HepG2 (cell line): ENCODE data around the gene ZNF597. TPM values are rescaled to one million over a fixed set of nuclear protein-coding genes. Genes with fewer than 3 reads are reported as not detected.

ENCODE experiments used
- ATAC-seq: fragments of 200-7000 bp; cut with Tn5 transposase; 3 replicates; pipeline ENCODE4 v1.9.1; 2020; ENCODE audit warnings: mild to moderate bottlenecking, moderate library complexity
- BruUV-seq: library from RNA; stranded (reverse); fragments of 400-500 nt; replicated peaks from 2 replicates; lab custom pipeline; 2021; lab: Mats Ljungman, UMichigan
- CTCF ChIA-PET: fragments of 300-600 bp; formaldehyde crosslinking; extraction: SDS; loops from one replicate; lab custom pipeline; 2021; ENCODE audit warnings: low total read pairs, inconsistent platforms, low intra/inter-chr PET ratio; lab: Yijun Ruan, JAX
- POLR2A ChIA-PET: fragments of 350-600 bp; sonication (Branson Sonifier 250); formaldehyde crosslinking; loops from one replicate; lab custom pipeline; 2020; ENCODE audit warnings: antibody characterized with exemption, inconsistent platforms; lab: Yijun Ruan, JAX
- DNase-seq: peaks from one replicate; pipeline ENCODE4 v3.0.0-alpha.2; 2015; ENCODE audit warnings: low spot score
- FAIRE-seq: peaks from 3 replicates; lab custom pipeline; 2011; peaks lifted over from hg19 to GRCh38; lab: Jason Lieb, UNC
- H2AFZ ChIP-seq: one replicate; pipeline ENCODE4 v1.6.1; 2011; ENCODE audit warnings: low read length, inconsistent platforms
- H3K27ac ChIP-seq: fragments of 300-600 bp; 3 replicates; pipeline ENCODE4 v1.8.0; 2011; ENCODE audit warnings: mixed run types, mild to moderate bottlenecking, mixed read lengths, low read length, inconsistent platforms; ENCODE audit not compliant: insufficient read depth; ENCODE audit errors: extremely low read length
- H3K27me3 ChIP-seq, 2 experiments: fragments of 200-600 bp in 1 of 2; 2 replicates in 1 of 2; 3 replicates in 1 of 2; pipeline versions ENCODE4 v1.6.0 to v1.8.0; 2011; ENCODE audit warnings: low read length in 2 of 2, mild to moderate bottlenecking in 2 of 2, moderate library complexity in 2 of 2, inconsistent platforms in 1 of 2; ENCODE audit not compliant: insufficient read depth in 2 of 2, control insufficient read depth in 1 of 2
- H3K36me3 ChIP-seq, 2 experiments: fragments of 200-600 bp in 1 of 2; replicated peaks in 1 of 2; 2 replicates in 1 of 2; 3 replicates in 1 of 2; pipeline versions ENCODE4 v1.5.1 to v1.8.0; 2011; ENCODE audit warnings: low read length in 2 of 2, inconsistent platforms in 1 of 2; ENCODE audit not compliant: insufficient read depth in 2 of 2, control insufficient read depth in 1 of 2
- H3K4me1 ChIP-seq: 2 replicates; pipeline ENCODE4 v1.5.1; 2012; ENCODE audit warnings: low read length, inconsistent platforms; ENCODE audit not compliant: insufficient read depth
- H3K4me2 ChIP-seq: 2 replicates; pipeline ENCODE4 v1.6.0; 2011; ENCODE audit warnings: low read depth, low read length, inconsistent platforms
- H3K4me3 ChIP-seq, 3 experiments: fragments of 200-600 bp in 1 of 3; sonication (generic), shearing (Covaris generic) in 1 of 3; replicated peaks in 1 of 3; 2 replicates each; pipeline ENCODE4 v1.5.1; 2011 to 2016; ENCODE audit warnings: low read length in 3 of 3, inconsistent platforms in 2 of 3, low read depth in 2 of 3, mild to moderate bottlenecking in 2 of 3, control low read depth in 1 of 3, mixed read lengths in 1 of 3; ENCODE audit not compliant: insufficient read depth in 1 of 3
- H3K79me2 ChIP-seq: one replicate; pipeline ENCODE4 v1.6.1; 2011; ENCODE audit warnings: low read length, inconsistent platforms; ENCODE audit not compliant: insufficient read depth
- H3K9ac ChIP-seq: 2 replicates; pipeline ENCODE4 v1.6.0; 2011; ENCODE audit warnings: mild to moderate bottlenecking, low read depth, low read length, inconsistent platforms; ENCODE audit not compliant: insufficient read depth
- H3K9me3 ChIP-seq: 2 replicates; pipeline ENCODE4 v1.5.1; 2012; ENCODE audit warnings: mild to moderate bottlenecking, low read length
- H4K20me1 ChIP-seq: 2 replicates; pipeline ENCODE4 v1.6.0; 2011; ENCODE audit warnings: inconsistent platforms, mild to moderate bottlenecking, low read length, moderate library complexity; ENCODE audit not compliant: insufficient read depth
- ATAD3A ChIP-seq: sonication (generic); formaldehyde crosslinking; IDR thresholded peaks from 2 replicates; pipeline ENCODE4 v1.4.0; 2020; ENCODE audit warnings: missing genetic modification reagents
- ETV6 ChIP-seq: sonication (generic); formaldehyde crosslinking; conservative IDR thresholded peaks from 2 replicates; pipeline ENCODE4 v1.4.0; 2020; ENCODE audit warnings: missing genetic modification reagents
- GATAD2A ChIP-seq: IDR thresholded peaks from 2 replicates; pipeline ENCODE4 v1.6.1; 2016
- GLMP ChIP-seq: sonication (generic); formaldehyde crosslinking; IDR thresholded peaks from 2 replicates; pipeline ENCODE4 v1.9.0; 2021; ENCODE audit warnings: missing genetic modification reagents, mild to moderate bottlenecking, borderline replicate concordance
- HNRNPLL ChIP-seq: fragments of 200-400 bp; formaldehyde crosslinking; IDR thresholded peaks from 2 replicates; pipeline ENCODE4 v1.6.1; 2017; ENCODE audit warnings: mild to moderate bottlenecking, low read depth, low read length; ENCODE audit not compliant: poor library complexity, severe bottlenecking
- MAFF ChIP-seq: IDR thresholded peaks from 2 replicates; pipeline ENCODE4 v1.6.1; 2011; ENCODE audit warnings: low read depth, low read length, improper control_type of control experiment
- MED1 ChIP-seq: sonication (generic); formaldehyde crosslinking; IDR thresholded peaks from 2 replicates; pipeline ENCODE4 v1.4.0; 2020; ENCODE audit warnings: missing genetic modification reagents
- MED8 ChIP-seq: sonication (generic); formaldehyde crosslinking; IDR thresholded peaks from 2 replicates; pipeline ENCODE4 v1.8.1; 2023; ENCODE audit warnings: mild to moderate bottlenecking, missing genetic modification reagents; ENCODE audit not compliant: insufficient replicate concordance
- NFATC3 ChIP-seq: sonication (generic); formaldehyde crosslinking; IDR thresholded peaks from 2 replicates; pipeline ENCODE4 v1.5.1; 2020; ENCODE audit warnings: mild to moderate bottlenecking, missing genetic modification reagents
- RNF219 ChIP-seq: sonication (generic); formaldehyde crosslinking; IDR thresholded peaks from 2 replicates; pipeline ENCODE4 v1.5.0; 2020; ENCODE audit warnings: mild to moderate bottlenecking, missing genetic modification reagents
- ZMYM3 ChIP-seq: sonication (generic); formaldehyde crosslinking; IDR thresholded peaks from 2 replicates; pipeline ENCODE4 v1.5.1; 2020; ENCODE audit warnings: mild to moderate bottlenecking, missing genetic modification reagents
- ZNF207 ChIP-seq: fragments of 450-650 bp; IDR thresholded peaks from 2 replicates; pipeline ENCODE4 v1.6.1; 2016; ENCODE audit warnings: antibody characterized with exemption, borderline replicate concordance
- ZNF264 ChIP-seq: sonication (generic); formaldehyde crosslinking; IDR thresholded peaks from 2 replicates; pipeline ENCODE4 v1.4.0; 2020; ENCODE audit warnings: missing genetic modification reagents
- ZNF296 ChIP-seq: sonication (generic); formaldehyde crosslinking; conservative IDR thresholded peaks from 2 replicates; pipeline ENCODE4 v1.5.0; 2020; ENCODE audit warnings: mild to moderate bottlenecking, missing genetic modification reagents
- ZNF335 ChIP-seq: sonication (generic); formaldehyde crosslinking; IDR thresholded peaks from 2 replicates; pipeline ENCODE4 v1.4.0; 2020; ENCODE audit warnings: missing genetic modification reagents
- ZNF501 ChIP-seq: sonication (generic); formaldehyde crosslinking; IDR thresholded peaks from 2 replicates; pipeline ENCODE4 v1.5.1; 2020; ENCODE audit warnings: mild to moderate bottlenecking, moderate library complexity, missing genetic modification reagents
- ZNF552 ChIP-seq: sonication (generic); formaldehyde crosslinking; IDR thresholded peaks from 2 replicates; pipeline ENCODE4 v1.9.0; 2022; ENCODE audit warnings: missing genetic modification reagents, mild to moderate bottlenecking, borderline replicate concordance
- ZZZ3 ChIP-seq: sonication (generic); formaldehyde crosslinking; IDR thresholded peaks from 2 replicates; pipeline ENCODE4 v1.4.0; 2020; ENCODE audit warnings: missing genetic modification reagents, mild to moderate bottlenecking, borderline replicate concordance
- WGBS: methylation state at CpG from one replicate; pipeline ENCODE4 v1.1.6; 2017; ENCODE audit warnings: low lambda C conversion rate; 5-methylcytosine and 5-hydroxymethylcytosine counted together
- in situ Hi-C: cut with HindIII; loops from 2 replicates; pipeline ENCODE4 v1.10.0; 2017; ENCODE audit warnings: low pct_unique_long_range_greater_than_20kb; ENCODE audit not compliant: extremely low pct_ligation_motif_present
- intact Hi-C: fragments of 100-400 bp; cut with micrococcal nuclease; formaldehyde crosslinking; loops from one replicate; pipeline ENCODE4 v1.10.0; 2022; ENCODE audit not compliant: unreplicated experiment
- polyA plus RNA-seq, 8 experiments: library from polyadenylated mRNA; depleted of rRNA in 3 of 8; stranded (reverse) in 7 of 8; unstranded in 1 of 8; fragments of >200 nt; fragmentation: Illumina TruSeq in 4 of 8; extraction: Trizol in 4 of 8; gene quantifications; 2 replicates each; pipeline versions ENCODE4 v1.2.1 to v1.2.3, GENCODE V29; 2011 to 2016; ENCODE audit warnings: low read depth in 4 of 8, missing spikeins in 1 of 8, mixed read lengths in 1 of 8; ENCODE audit not compliant: insufficient read depth in 1 of 8
- total RNA-seq, 5 experiments: library from RNA; depleted of rRNA; stranded (reverse); fragments of >200 nt; fragmentation: Illumina TruSeq; extraction: Trizol; gene quantifications; 2 replicates each; pipeline ENCODE4 v1.2.3, GENCODE V29; 2016; ENCODE audit warnings: low read depth in 1 of 5
- TF ChIP-seq, protein P1 (sequence below): IDR thresholded peaks from 2 replicates; pipeline ENCODE4 v1.6.1; 2016; ENCODE audit warnings: missing compliant biosample characterization, missing genetic modification reagents, borderline replicate concordance
- TF ChIP-seq, protein P2 (sequence below): sonication (generic); formaldehyde crosslinking; IDR thresholded peaks from 2 replicates; pipeline ENCODE4 v1.5.0; 2020; ENCODE audit warnings: missing genetic modification reagents

Gene ZNF597
- total and polyA plus RNA-seq, 2 of the 13 experiments (the other 11 are each of a cell fraction or from before 2014, with no cell fraction given), result 1.3 to 2.4 TPM

DNA sequence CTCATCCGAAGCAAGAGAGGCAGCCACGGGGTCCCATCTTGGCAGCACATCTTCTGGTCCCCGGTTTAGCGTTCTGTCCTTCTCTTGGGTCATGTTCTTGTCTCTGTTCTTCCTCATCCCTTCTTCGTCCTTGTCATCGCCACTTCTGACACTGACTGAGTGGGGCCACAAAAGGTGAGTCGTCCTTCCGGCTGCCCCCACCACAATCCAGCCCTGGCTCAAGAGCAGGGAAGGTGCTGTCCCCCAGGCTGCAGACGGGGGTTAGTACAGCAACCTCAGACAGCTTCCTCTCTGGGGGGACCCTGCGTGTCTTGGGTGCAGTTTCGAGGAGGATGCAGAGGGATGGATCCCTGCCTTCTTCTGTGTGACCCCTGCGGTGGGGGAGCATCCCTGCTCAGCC lies 22.0 kb upstream of the ZNF597 start (continued):
- TF ChIP-seq MED8, result no peak
- no peak for TF ChIP-seq ZNF207
- no peak for TF ChIP-seq ZNF264 (CRISPR knock-in tag)
- no peak for TF ChIP-seq ATAD3A (CRISPR knock-in tag)
- TF ChIP-seq MED1 (CRISPR knock-in tag), result no peak
- TF ChIP-seq HNRNPLL, result no peak
- TF ChIP-seq ZMYM3 (CRISPR knock-in tag), result no peak
- no peak for TF ChIP-seq NFATC3
- TF ChIP-seq, protein P1, sequence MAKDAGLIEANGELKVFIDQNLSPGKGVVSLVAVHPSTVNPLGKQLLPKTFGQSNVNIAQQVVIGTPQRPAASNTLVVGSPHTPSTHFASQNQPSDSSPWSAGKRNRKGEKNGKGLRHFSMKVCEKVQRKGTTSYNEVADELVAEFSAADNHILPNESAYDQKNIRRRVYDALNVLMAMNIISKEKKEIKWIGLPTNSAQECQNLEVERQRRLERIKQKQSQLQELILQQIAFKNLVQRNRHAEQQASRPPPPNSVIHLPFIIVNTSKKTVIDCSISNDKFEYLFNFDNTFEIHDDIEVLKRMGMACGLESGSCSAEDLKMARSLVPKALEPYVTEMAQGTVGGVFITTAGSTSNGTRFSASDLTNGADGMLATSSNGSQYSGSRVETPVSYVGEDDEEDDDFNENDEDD (CRISPR knock-in tag), result no peak
- no peak for TF ChIP-seq GATAD2A
- no peak for TF ChIP-seq ZNF501

GRCh38 chr16:3461151-3461550 lies 17.8 kb upstream of the ZNF597 start:
- no peak overlapping the region for H3K9ac ChIP-seq
- FAIRE-seq (no peak), DNase-seq (no peak)
- intact Hi-C loops, result no loop called here
- WGBS, result 85% methylated on average over 8 of the region's 8 CpGs
- H2AFZ ChIP-seq, result no peak overlapping the region
- POLR2A ChIA-PET, result no interaction called here
- no peaks in the 10 kb centered on the region for H3K9me3 ChIP-seq
- TF ChIP-seq ZNF335, result no peak
- TF ChIP-seq ETV6 (CRISPR knock-in tag), result no peak
- TF ChIP-seq ZNF296, result no peak
- TF ChIP-seq MAFF, result no peak
- TF ChIP-seq, protein P2, sequence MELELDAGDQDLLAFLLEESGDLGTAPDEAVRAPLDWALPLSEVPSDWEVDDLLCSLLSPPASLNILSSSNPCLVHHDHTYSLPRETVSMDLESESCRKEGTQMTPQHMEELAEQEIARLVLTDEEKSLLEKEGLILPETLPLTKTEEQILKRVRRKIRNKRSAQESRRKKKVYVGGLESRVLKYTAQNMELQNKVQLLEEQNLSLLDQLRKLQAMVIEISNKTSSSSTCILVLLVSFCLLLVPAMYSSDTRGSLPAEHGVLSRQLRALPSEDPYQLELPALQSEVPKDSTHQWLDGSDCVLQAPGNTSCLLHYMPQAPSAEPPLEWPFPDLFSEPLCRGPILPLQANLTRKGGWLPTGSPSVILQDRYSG (CRISPR knock-in tag), result no peak
- no peak for TF ChIP-seq ZZZ3 (CRISPR knock-in tag)
- TF ChIP-seq RNF219, result no peak
- no peak for TF ChIP-seq ZNF552
- TF ChIP-seq GLMP (CRISPR knock-in tag), result no peak
- TF ChIP-seq, all 625 proteins: peak for 0
- H3K4me2 ChIP-seq, result peak overlapping the region; percentile 91; the same call in 1 of the 2 replicates
- H3K4me1 ChIP-seq, result peaks cover 58% of the 10 kb centered on the region
- no peak for ATAC-seq
- no peaks in the 10 kb centered on the region; a peak in 1 of 5 replicates for H3K27me3 ChIP-seq
- H4K20me1 ChIP-seq, result peaks cover 61% of the 10 kb centered on the region
- H3K79me2 ChIP-seq, result peaks cover 76% of the 10 kb centered on the region
- no TSS peak for BruUV-seq
- in situ Hi-C loops, result no loop called here
- peaks cover 4 to 10% of the 10 kb centered on the region in 2 experiments; a peak in 4 of 5 replicates for H3K36me3 ChIP-seq
- CTCF ChIA-PET, result no interaction called here
- H3K4me3 ChIP-seq, result no peak overlapping the region
- H3K27ac ChIP-seq, result no peak overlapping the region
